Glutamatergic neuron (in vitro differentiated cells): Measurements from ENCODE around the gene IKZF3. TPM values are rescaled to one million over a fixed set of nuclear protein-coding genes. Genes with fewer than 3 reads are reported as not detected.

Source experiments
- DNase-seq: peaks from one replicate; pipeline ENCODE4 v3.0.0; 2022
- H3K27ac Mint-ChIP-seq: one replicate; pipeline ENCODE4 v1.8.0; 2020; ENCODE audit warnings: mild to moderate bottlenecking, mixed read lengths, inconsistent platforms; ENCODE audit not compliant: unreplicated experiment
- H3K27me3 Mint-ChIP-seq: one replicate; pipeline ENCODE4 v1.8.0; 2020; ENCODE audit warnings: mild to moderate bottlenecking, moderate library complexity, mixed read lengths, inconsistent platforms; ENCODE audit not compliant: unreplicated experiment
- H3K36me3 Mint-ChIP-seq: one replicate; pipeline ENCODE4 v1.8.0; 2020; ENCODE audit warnings: mild to moderate bottlenecking, mixed read lengths, inconsistent platforms; ENCODE audit not compliant: unreplicated experiment
- H3K4me1 Mint-ChIP-seq: one replicate; pipeline ENCODE4 v1.8.0; 2020; ENCODE audit warnings: mild to moderate bottlenecking, low read depth, mixed read lengths, inconsistent platforms; ENCODE audit not compliant: unreplicated experiment
- H3K4me3 Mint-ChIP-seq: one replicate; pipeline ENCODE4 v1.8.0; 2020; ENCODE audit warnings: mild to moderate bottlenecking, mixed read lengths, inconsistent platforms; ENCODE audit not compliant: unreplicated experiment
- H3K9me3 Mint-ChIP-seq: one replicate; pipeline ENCODE4 v1.8.0; 2020; ENCODE audit warnings: mild to moderate bottlenecking, moderate library complexity, mixed read lengths, inconsistent platforms; ENCODE audit not compliant: unreplicated experiment
- total RNA-seq: library from RNA; stranded (reverse); fragmentation: NEBNext Ultra II Directional; extraction: Animal tissue kit (Norgen Biotek cat#: 25700); gene quantifications from one replicate; pipeline ENCODE4 v1.2.1, GENCODE V29; 2021; ENCODE audit not compliant: unreplicated experiment
- TF ChIP-seq, protein P1 (sequence below): fragments of 200-600 bp; sonication (generic); IDR thresholded peaks from one replicate; pipeline ENCODE4 v1.5.0; 2021; ENCODE audit not compliant: partially characterized antibody, unreplicated experiment

Gene IKZF3
- total RNA-seq, 1 donor from 2014 or later = not detected

DNA sequence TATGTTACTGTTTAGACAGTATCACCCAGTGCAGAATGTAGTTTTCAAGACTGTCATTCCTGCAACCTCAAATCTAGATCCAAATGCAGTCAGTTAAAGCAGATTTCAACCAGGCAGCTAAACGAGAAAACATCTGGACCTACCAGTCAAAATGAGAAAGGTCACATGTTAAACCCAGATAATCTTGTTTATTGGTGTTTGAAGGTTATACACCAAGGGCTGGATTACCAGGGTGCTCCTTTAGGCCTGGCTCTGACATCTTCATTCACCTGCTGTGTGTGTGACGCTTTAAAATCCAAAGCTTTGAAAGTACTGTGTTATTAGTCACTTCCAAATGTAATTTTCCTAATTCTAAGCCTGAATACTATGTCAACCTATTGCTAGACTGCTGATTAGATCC, 54.9 kb downstream of the IKZF3 start:
- H3K4me1 Mint-ChIP-seq = peaks cover 4% of the 10 kb centered on the region
- H3K9me3 Mint-ChIP-seq = no peaks in the 10 kb centered on the region
- TF ChIP-seq, protein P1, sequence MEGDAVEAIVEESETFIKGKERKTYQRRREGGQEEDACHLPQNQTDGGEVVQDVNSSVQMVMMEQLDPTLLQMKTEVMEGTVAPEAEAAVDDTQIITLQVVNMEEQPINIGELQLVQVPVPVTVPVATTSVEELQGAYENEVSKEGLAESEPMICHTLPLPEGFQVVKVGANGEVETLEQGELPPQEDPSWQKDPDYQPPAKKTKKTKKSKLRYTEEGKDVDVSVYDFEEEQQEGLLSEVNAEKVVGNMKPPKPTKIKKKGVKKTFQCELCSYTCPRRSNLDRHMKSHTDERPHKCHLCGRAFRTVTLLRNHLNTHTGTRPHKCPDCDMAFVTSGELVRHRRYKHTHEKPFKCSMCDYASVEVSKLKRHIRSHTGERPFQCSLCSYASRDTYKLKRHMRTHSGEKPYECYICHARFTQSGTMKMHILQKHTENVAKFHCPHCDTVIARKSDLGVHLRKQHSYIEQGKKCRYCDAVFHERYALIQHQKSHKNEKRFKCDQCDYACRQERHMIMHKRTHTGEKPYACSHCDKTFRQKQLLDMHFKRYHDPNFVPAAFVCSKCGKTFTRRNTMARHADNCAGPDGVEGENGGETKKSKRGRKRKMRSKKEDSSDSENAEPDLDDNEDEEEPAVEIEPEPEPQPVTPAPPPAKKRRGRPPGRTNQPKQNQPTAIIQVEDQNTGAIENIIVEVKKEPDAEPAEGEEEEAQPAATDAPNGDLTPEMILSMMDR = no peak
- no peak overlapping the region for H3K27ac Mint-ChIP-seq
- no peak overlapping the region for H3K4me3 Mint-ChIP-seq
- H3K36me3 Mint-ChIP-seq = no peaks in the 10 kb centered on the region
- no peaks in the 10 kb centered on the region for H3K27me3 Mint-ChIP-seq
- DNase-seq = no peak

DNA sequence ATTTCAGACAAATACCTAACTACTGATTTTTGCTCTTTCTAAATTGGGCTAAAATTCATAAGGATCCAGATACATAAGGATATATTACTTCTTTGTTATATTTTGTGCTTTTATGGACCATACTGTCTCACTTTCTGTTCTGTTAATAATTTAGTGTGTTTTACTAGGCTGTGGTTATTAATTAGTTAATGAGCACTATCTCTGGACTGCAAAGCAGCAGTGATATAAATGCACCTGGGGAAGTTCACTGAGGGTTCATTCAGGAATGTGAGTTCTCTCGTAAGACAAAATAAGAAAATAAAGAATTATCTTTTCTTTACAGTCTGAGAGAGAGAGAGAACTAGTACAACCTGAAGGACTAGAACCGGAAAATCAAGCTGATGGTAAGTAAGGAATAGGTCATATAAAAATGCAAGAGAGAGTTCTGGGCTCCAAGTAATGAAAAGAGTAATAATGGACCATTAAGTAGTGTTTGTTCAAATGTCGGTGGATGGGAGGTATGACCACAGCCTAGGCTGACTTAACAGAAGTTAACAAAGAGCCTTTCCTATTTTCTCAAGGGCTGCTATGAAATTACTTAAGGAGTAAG, 55.6 kb downstream of the IKZF3 start:
- no peaks in the 10 kb centered on the region for H3K36me3 Mint-ChIP-seq
- TF ChIP-seq, protein P1 = no peak
- peaks cover 4% of the 10 kb centered on the region for H3K4me1 Mint-ChIP-seq
- H3K27ac Mint-ChIP-seq = no peak overlapping the region
- no peaks in the 10 kb centered on the region for H3K27me3 Mint-ChIP-seq
- H3K9me3 Mint-ChIP-seq = no peaks in the 10 kb centered on the region
- DNase-seq = no peak
- no peak overlapping the region for H3K4me3 Mint-ChIP-seq

DNA sequence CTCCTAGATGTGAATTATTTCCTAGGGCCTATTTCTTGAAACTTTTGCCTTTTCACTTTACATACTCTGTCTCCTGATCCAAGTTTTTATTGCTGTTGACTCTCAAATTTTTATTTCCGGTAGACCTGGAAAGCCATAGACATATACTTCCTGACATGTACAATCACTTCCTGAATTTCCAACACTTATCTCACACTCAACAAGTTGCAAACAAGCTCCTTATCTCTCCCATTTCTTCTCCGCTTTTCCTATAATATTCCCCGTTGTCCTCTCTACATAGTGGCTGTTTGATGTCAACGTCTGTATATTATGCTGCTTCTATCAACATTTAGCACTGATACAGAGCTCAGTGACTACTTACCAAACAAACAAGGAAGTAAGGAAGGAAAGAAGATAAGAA, 59.3 kb downstream of the IKZF3 start:
- Mint-ChIP-seq H3K4me1 (peaks cover 4% of the 10 kb centered on the region), H3K27me3 (peaks cover 1% of the 10 kb centered on the region), H3K4me3 (no peak overlapping the region), H3K27ac (no peak overlapping the region), H3K9me3 (no peaks in the 10 kb centered on the region), H3K36me3 (no peaks in the 10 kb centered on the region)
- TF ChIP-seq, protein P1 = no peak
- DNase-seq = no peak

DNA sequence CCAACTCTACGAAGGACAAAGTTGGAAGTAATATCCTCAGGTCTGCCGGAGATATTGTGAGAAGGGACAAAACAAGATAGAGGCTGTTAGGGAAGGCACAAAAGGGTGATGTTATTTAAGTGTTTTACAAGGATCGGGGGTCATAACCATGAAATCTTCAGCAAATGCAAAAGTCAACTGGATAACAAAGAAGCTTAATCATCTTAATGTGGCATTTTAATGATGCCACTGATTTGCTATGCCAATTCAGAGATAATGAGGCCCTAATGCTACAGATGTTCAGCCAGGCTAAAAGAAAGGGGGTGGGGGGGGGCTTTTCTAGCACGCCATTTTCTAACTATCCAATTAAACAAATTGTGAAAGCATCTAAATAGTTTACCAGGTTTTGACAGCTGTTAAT, 63.1 kb downstream of the IKZF3 start:
- Mint-ChIP-seq H3K4me1 (peaks cover 4% of the 10 kb centered on the region), H3K27ac (no peak overlapping the region), H3K4me3 (no peak overlapping the region), H3K9me3 (no peaks in the 10 kb centered on the region), H3K27me3 (peaks cover 5% of the 10 kb centered on the region), H3K36me3 (no peaks in the 10 kb centered on the region)
- DNase-seq = no peak
- TF ChIP-seq, protein P1 = no peak

DNA sequence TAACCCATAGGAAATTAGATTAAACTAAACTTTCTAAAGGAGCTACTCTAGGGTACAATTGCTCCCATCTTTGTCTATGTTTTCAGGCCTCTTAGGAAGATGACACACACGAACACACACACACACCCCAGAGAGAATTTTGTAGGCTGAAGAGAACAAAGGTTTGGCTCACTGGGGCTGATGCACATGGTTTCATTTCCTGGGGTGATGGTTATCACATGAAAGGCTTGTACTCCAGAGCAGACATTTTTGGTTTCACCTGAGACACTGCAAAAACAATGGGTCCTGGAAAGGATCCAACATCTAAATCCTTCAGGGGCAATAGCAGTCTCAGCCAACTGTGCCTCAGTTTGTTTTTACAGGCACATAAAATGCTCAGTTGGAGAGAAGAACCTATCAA, 63.6 kb downstream of the IKZF3 start:
- no peak for DNase-seq
- H3K4me3 Mint-ChIP-seq = no peak overlapping the region
- H3K27ac Mint-ChIP-seq = no peak overlapping the region

More for the DNA sequence above, 63.6 kb downstream of the IKZF3 start:
- Mint-ChIP-seq H3K27me3 (peaks cover 5% of the 10 kb centered on the region), H3K36me3 (no peaks in the 10 kb centered on the region), H3K9me3 (no peaks in the 10 kb centered on the region), H3K4me1 (peaks cover 2% of the 10 kb centered on the region)
- TF ChIP-seq, protein P1 = no peak
